Left lung (tissue), 10 donors: ENCODE data around the gene PSMB3. TPM values are rescaled to one million over a fixed set of nuclear protein-coding genes. Genes with fewer than 3 reads are reported as not detected.

ENCODE experiments used
- ATAC-seq: fragments of 200-7000 bp; cut with Tn5 transposase; one replicate; pipeline ENCODE4 v1.9.1; 2020; ENCODE audit warnings: moderate library complexity
- DNase-seq, 4 donors: peaks; one replicate each; pipeline ENCODE4 v3.0.0-alpha.2; 2013 to 2020
- H3K27ac ChIP-seq, 2 donors: fragments of 200-600 bp; sonication (generic) in 1 of 2; one replicate each; pipeline versions ENCODE4 v1.5.0 to v1.8.0; 2020 to 2021
- H3K27me3 ChIP-seq, 2 donors: fragments of 200-600 bp; sonication (generic) in 1 of 2; one replicate each; pipeline versions ENCODE4 v1.5.0 to v1.8.0; 2020 to 2021
- H3K36me3 ChIP-seq, 2 donors: fragments of 200-600 bp; sonication (generic) in 1 of 2; one replicate each; pipeline versions ENCODE4 v1.5.0 to v1.8.0; 2020 to 2021
- H3K4me1 ChIP-seq, 2 donors: fragments of 200-600 bp; one replicate each; pipeline ENCODE4 v1.8.0; 2021
- H3K4me3 ChIP-seq, 2 donors: fragments of 200-600 bp; sonication (generic) in 1 of 2; one replicate each; pipeline versions ENCODE4 v1.5.0 to v1.8.0; 2020 to 2021; ENCODE audit warnings: mild to moderate bottlenecking in 1 of 2
- H3K9me3 ChIP-seq, 2 donors: fragments of 200-600 bp; sonication (generic) in 1 of 2; one replicate each; pipeline versions ENCODE4 v1.5.0 to v1.8.0; 2020 to 2021
- CTCF ChIP-seq, 2 donors: fragments of 200-600 bp; sonication (generic) in 1 of 2; IDR thresholded peaks; one replicate each; pipeline versions ENCODE4 v1.5.0 to v1.8.0; 2021; ENCODE audit warnings: antibody characterized with exemption in 2 of 2
- intact Hi-C, 2 donors: fragments of 100-400 bp; cut with DNase I; formaldehyde crosslinking; loops; one replicate each; pipeline versions ENCODE4 v1.11.2 to v1.14.2; 2022
- polyA plus RNA-seq, 6 donors: library from polyadenylated mRNA; unstranded; fragments of 120-200 nt; gene quantifications; one replicate each; pipeline ENCODE4 v1.2.1, GENCODE V29; 2013; ENCODE audit not compliant: insufficient read length in 6 of 6
- total RNA-seq, 2 donors: library from RNA; stranded (reverse); fragmentation: NEBNext Ultra II Directional; extraction: Animal tissue kit (Norgen Biotek cat#: 25700); gene quantifications; one replicate each; pipeline ENCODE4 v1.2.1, GENCODE V29; 2021
- donor health status: DM: no; HTN: yes; CAD: no.
- donor health status: DM: no; HTN: no; CAD: no.

PSMB3 gene
- total and polyA plus RNA-seq, 8 donors, result 84.9 to 191 (median 90.7) TPM

GRCh38 chr17:38791162-38791561 is 38.6 kb downstream of the PSMB3 start:
- Histone ChIP-seq H3K36me3 (peaks cover 0 to 29% of the 10 kb centered on the region in 2 donors), H3K27me3 (no peaks in the 10 kb centered on the region), H3K9me3 (no peaks in the 10 kb centered on the region), H3K4me3 (no peak overlapping the region), H3K4me1 (peaks cover 0 to 16% of the 10 kb centered on the region in 2 donors), H3K27ac (no peak overlapping the region)
- no peak for ATAC-seq
- no peak for TF ChIP-seq CTCF (IDR thresholded peaks at IDR 0.05)
- no peak for DNase-seq
- intact Hi-C loops, result no loop called here

DNA sequence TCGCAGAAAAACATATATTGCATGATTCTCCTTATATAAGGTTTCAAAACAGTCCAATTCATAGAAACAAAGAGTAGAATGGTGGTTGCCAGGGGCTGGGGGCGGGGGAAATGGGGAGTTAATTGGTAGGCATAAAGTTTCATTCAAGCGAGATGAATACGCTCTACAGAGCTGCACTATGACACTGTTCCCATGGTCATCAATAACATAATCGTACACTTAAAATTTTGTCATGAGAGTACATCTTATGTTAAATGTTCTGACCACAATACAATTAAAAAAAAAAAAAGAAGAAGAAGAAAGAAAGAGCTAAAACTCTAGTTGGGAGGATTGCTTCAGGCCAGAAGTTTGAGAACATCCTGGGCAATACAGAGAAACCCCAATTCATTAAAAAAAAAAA is 41.7 kb downstream of the PSMB3 start:
- Histone ChIP-seq H3K27me3 (no peaks in the 10 kb centered on the region), H3K27ac (no peak overlapping the region), H3K4me1 (peaks cover 12 to 43% of the 10 kb centered on the region in 2 donors), H3K4me3 (no peak overlapping the region), H3K36me3 (peaks cover 0 to 22% of the 10 kb centered on the region in 2 donors), H3K9me3 (no peaks in the 10 kb centered on the region)
- DNase-seq, result no peak
- intact Hi-C loops, result no loop called here
- ATAC-seq, result no peak
- no peak for TF ChIP-seq CTCF (IDR thresholded peaks at IDR 0.05)

DNA sequence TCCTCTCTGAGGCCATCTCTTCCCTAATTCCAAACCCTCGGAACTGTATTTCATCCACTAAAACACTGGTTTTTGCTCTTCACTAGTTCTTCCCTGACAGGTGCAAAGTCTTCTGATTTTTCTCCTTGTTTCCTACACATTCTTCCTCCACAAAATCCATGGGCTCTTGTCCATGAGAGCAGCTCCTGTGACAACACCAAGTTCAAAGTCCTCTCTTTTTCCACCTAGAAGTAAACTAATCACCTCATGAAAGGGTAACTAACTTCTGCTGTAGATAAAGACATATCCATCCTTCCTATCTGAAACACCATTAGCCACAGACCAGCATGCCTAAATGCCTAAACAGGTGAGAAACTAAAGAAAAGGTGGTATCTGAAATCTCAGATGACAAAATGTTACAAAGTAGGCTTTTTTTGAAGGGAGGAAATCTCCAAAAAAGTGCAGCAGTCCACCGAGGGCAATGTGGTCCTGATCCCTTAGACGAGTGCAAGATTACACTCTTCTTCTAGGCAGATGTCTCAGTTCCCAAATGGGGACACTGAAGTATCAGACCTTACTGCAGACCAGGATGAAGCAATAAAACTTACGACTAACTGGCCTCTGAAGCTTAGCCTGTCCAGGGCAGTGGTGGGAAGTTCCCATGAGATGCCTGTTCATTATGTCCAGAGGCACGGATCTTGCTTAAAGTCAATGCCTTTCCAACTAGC is 44.1 kb downstream of the PSMB3 start:
- ATAC-seq, result no peak
- Histone ChIP-seq H3K4me1 (peaks cover 18 to 42% of the 10 kb centered on the region in 2 donors), H3K9me3 (no peaks in the 10 kb centered on the region), H3K36me3 (peaks cover 0 to 30% of the 10 kb centered on the region in 2 donors), H3K4me3 (no peak overlapping the region), H3K27me3 (no peaks in the 10 kb centered on the region), H3K27ac (no peak overlapping the region)
- intact Hi-C loops, result no loop called here
- TF ChIP-seq CTCF (IDR thresholded peaks at IDR 0.05), result no peak
- DNase-seq, result no peak

- no peak for TF ChIP-seq CTCF (IDR thresholded peaks at IDR 0.05)
- Histone ChIP-seq H3K36me3 (peaks cover 0 to 33% of the 10 kb centered on the region in 2 donors), H3K27ac (peak overlapping the region in 1 of 2 donors; percentile 21), H3K27me3 (no peaks in the 10 kb centered on the region), H3K4me1 (peaks cover 18 to 42% of the 10 kb centered on the region in 2 donors), H3K9me3 (no peaks in the 10 kb centered on the region), H3K4me3 (peak overlapping the region in 1 of 2 donors; percentile 90)
- DNase-seq (no peak), ATAC-seq (no peak)
- intact Hi-C loops, result no loop called here
Measured at GRCh38 chr17:38797158-38797490, 44.6 kb downstream of the PSMB3 start.

DNA sequence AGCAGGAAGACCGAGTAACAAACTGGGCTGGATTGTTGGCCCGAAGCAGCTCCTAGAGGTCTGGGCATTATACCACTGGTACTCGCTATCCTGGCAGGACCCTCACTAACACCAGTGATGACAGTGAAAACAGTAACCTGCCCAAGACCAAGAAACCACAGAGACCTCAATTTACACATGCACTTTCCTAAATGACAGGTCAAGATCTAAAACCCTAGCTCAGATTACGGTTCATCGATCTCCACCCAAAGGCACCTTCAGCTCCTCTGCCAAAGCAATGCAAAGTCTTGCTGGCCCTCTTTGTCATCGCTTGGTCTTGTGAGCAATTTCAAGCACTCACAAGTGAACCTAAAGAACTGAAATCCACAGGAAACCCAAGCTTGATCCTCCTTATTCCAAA is 45.3 kb downstream of the PSMB3 start:
- Histone ChIP-seq H3K9me3 (no peaks in the 10 kb centered on the region), H3K27ac (peak overlapping the region; percentile 99), H3K4me1 (peaks cover 18 to 42% of the 10 kb centered on the region in 2 donors), H3K36me3 (peaks cover 0 to 33% of the 10 kb centered on the region in 2 donors), H3K4me3 (peak overlapping the region; percentile 88 to 90), H3K27me3 (no peaks in the 10 kb centered on the region)
- DNase-seq (no peak), ATAC-seq (no peak)
- intact Hi-C loops, result no loop called here
- TF ChIP-seq CTCF (IDR thresholded peaks at IDR 0.05), result no peak
